A673 (cell line): ENCODE data around the gene ORM2. TPM values are rescaled to one million over a fixed set of nuclear protein-coding genes. Genes with fewer than 3 reads are reported as not detected.
"Not testable (repeated sequence)": the region's sequence is repeated elsewhere in the genome, so short reads cannot be mapped to it uniquely, and the experiment has no call there.

Experiments
- Bru-seq: library from RNA; stranded (reverse); fragments of 400-500 nt; gene quantifications from one replicate; lab custom pipeline; 2021; lab: Mats Ljungman, UMichigan
- BruChase-seq, 2 experiments: library from RNA; stranded (reverse); fragments of 400-500 nt; gene quantifications; one replicate each; lab custom pipeline; 2021; lab: Mats Ljungman, UMichigan
- BruUV-seq: library from RNA; stranded (reverse); fragments of 400-500 nt; replicated peaks from 2 replicates; lab custom pipeline; 2021; lab: Mats Ljungman, UMichigan
- CTCF ChIA-PET: fragments of 300-600 bp; sonication (Branson Sonifier 250); formaldehyde crosslinking; loops from one replicate; lab custom pipeline; 2022; ENCODE audit warnings: antibody characterized with exemption; lab: Charles Lee
- POLR2A ChIA-PET: fragments of 300-600 bp; sonication (Branson Sonifier 250); formaldehyde crosslinking; loops from one replicate; lab custom pipeline; 2022; ENCODE audit warnings: antibody characterized with exemption; ENCODE audit not compliant: low non-redundant PET; lab: Charles Lee
- DNase-seq: peaks from one replicate; pipeline ENCODE4 v3.0.0-alpha.2; 2015; ENCODE audit warnings: low spot score
- H3K27ac ChIP-seq: fragments of 200-600 bp; sonication (generic); 2 replicates; pipeline ENCODE4 v1.5.1; 2016; ENCODE audit warnings: mixed run types, low read depth, mild to moderate bottlenecking, mixed read lengths, antibody characterized with exemption, low read length; ENCODE audit not compliant: poor library complexity, severe bottlenecking
- H3K27me3 ChIP-seq: fragments of 200-600 bp; sonication (generic); replicated peaks from 2 replicates; pipeline ENCODE4 v1.6.1; 2017; ENCODE audit warnings: mixed run types, low read depth, mild to moderate bottlenecking, mixed read lengths, antibody characterized with exemption, low read length; ENCODE audit not compliant: insufficient read depth, poor library complexity
- H3K36me3 ChIP-seq: fragments of 200-600 bp; sonication (generic); 2 replicates; pipeline ENCODE4 v1.6.1; 2016; ENCODE audit warnings: mixed run types, mild to moderate bottlenecking, mixed read lengths, antibody characterized with exemption, low read length; ENCODE audit not compliant: insufficient read depth, poor library complexity, severe bottlenecking
- H3K4me1 ChIP-seq: fragments of 200-600 bp; sonication (generic); 2 replicates; pipeline ENCODE4 v1.6.1; 2017; ENCODE audit warnings: mixed run types, mild to moderate bottlenecking, mixed read lengths, antibody characterized with exemption, low read length; ENCODE audit not compliant: insufficient read depth, poor library complexity, severe bottlenecking
- H3K4me3 ChIP-seq: fragments of 200-600 bp; sonication (generic); 2 replicates; pipeline ENCODE4 v1.5.1; 2016; ENCODE audit warnings: low read depth, mixed run types, mild to moderate bottlenecking, mixed read lengths, low read length; ENCODE audit not compliant: poor library complexity, severe bottlenecking
- H3K9me3 ChIP-seq: fragments of 200-600 bp; sonication (generic); 2 replicates; pipeline ENCODE4 v1.6.1; 2016; ENCODE audit warnings: mixed run types, low read depth, mild to moderate bottlenecking, mixed read lengths, antibody characterized with exemption, low read length; ENCODE audit not compliant: poor library complexity, severe bottlenecking
- CTCF ChIP-seq: fragments of 300-800, 200-600 bp; sonication (generic); conservative IDR thresholded peaks from 2 replicates; pipeline ENCODE4 v1.5.1; 2017; ENCODE audit warnings: low read depth, mild to moderate bottlenecking, antibody characterized with exemption, low read length, moderate library complexity, mixed read lengths
- EZH2 ChIP-seq: fragments of 200-600 bp; sonication (generic); IDR thresholded peaks from 2 replicates; pipeline ENCODE4 v1.6.1; 2017; ENCODE audit warnings: borderline replicate concordance, low read depth, mild to moderate bottlenecking, mixed read lengths, antibody characterized with exemption, low read length; ENCODE audit not compliant: poor library complexity, severe bottlenecking
- intact Hi-C: fragments of 100-400 bp; cut with micrococcal nuclease; formaldehyde crosslinking; loops from one replicate; pipeline ENCODE4 v1.10.0; 2022; ENCODE audit not compliant: unreplicated experiment
- long read RNA-seq: library from polyadenylated mRNA; stranded (forward); transcript quantifications from one replicate; pipeline ENCODE4 v2.0.0, GENCODE V29; 2022
- total RNA-seq: library from RNA; stranded (reverse); gene quantifications from 2 replicates; pipeline ENCODE4 v1.2.3, GENCODE V29; 2021

Gene ORM2
- not detected in 2 replicates for total RNA-seq
- Bru-seq, nascent RNA = not detected
- not detected for BruChase-seq, experiment 1, labeled RNA remaining after a 2-hour chase
- not detected for BruChase-seq, experiment 2, labeled RNA remaining after a 6-hour chase
- long read RNA-seq = 0 reads

- DNase-seq, H3K36me3 ChIP-seq, H3K4me1 ChIP-seq, H3K27ac ChIP-seq, CTCF ChIA-PET, H3K27me3 ChIP-seq, intact Hi-C loops, H3K4me3 ChIP-seq, POLR2A ChIA-PET, H3K9me3 ChIP-seq, BruUV-seq: not testable (repeated sequence)
Measured at GRCh38 chr9:114329625-114330022, at the start of gene ORM2. Gene ORM2, plus strand, starts transcription at chr9:114329869. Its CDS starts 36 bp downstream, at chr9:114329905.

- H3K27me3 ChIP-seq = no peaks in the 10 kb centered on the region
- intact Hi-C loops = no loop called here
- no peak overlapping the region for H3K27ac ChIP-seq
- ChIA-PET POLR2A (no interaction called here), CTCF (no interaction called here)
- H3K4me3 ChIP-seq = no peak overlapping the region
- DNase-seq = no peak
- BruUV-seq = no TSS peak
- TF ChIP-seq EZH2 = no peak
- no peak for TF ChIP-seq CTCF
- peaks cover 9% of the 10 kb centered on the region for H3K4me1 ChIP-seq
- H3K36me3 ChIP-seq = no peaks in the 10 kb centered on the region
- H3K9me3 ChIP-seq = no peaks in the 10 kb centered on the region
Measured at GRCh38 chr9:114280636-114281472, 48.8 kb upstream of the ORM2 start.

GRCh38 chr9:114281473-114282103, 48.1 kb upstream of the ORM2 start:
- H3K27me3 ChIP-seq = no peaks in the 10 kb centered on the region
- H3K36me3 ChIP-seq = no peaks in the 10 kb centered on the region
- peaks cover 9% of the 10 kb centered on the region for H3K4me1 ChIP-seq
- TF ChIP-seq CTCF (no peak), EZH2 (no peak)
- no peak overlapping the region for H3K27ac ChIP-seq
- H3K9me3 ChIP-seq = no peaks in the 10 kb centered on the region
- POLR2A ChIA-PET = no interaction called here
- CTCF ChIA-PET = no interaction called here
- DNase-seq = peak; percentile 78
- BruUV-seq = no TSS peak
- intact Hi-C loops = no loop called here
- no peak overlapping the region for H3K4me3 ChIP-seq
